ENCODE measurements around the gene RAB11A. TPM values are rescaled to one million over a fixed set of nuclear protein-coding genes. Genes with fewer than 3 reads are reported as not detected.

The RAB11A gene
- total RNA-seq, 2 experiments from 2014 or later = 130 to 197 TPM

GRCh38 chr15:65938604-65939003 is 69.3 kb downstream of the RAB11A start:
- no peaks in the 10 kb centered on the region for H3K36me3 ChIP-seq (ENCODE audit: insufficient read depth, low read length)
- no peak overlapping the region for H3K27ac ChIP-seq (ENCODE audit: low read depth, low read length, poor library complexity, severe bottlenecking)
- H2AFZ ChIP-seq (ENCODE audit: low read length) = no peak overlapping the region
- intact Hi-C loops (cut with micrococcal nuclease; ENCODE audit: unreplicated experiment) = no loop called here
- TF ChIP-seq EZH2phosphoT487 (IDR thresholded peaks at IDR 0.05; ENCODE audit: borderline replicate concordance, low read depth, low read length) = no peak
- TF ChIP-seq, protein P1, sequence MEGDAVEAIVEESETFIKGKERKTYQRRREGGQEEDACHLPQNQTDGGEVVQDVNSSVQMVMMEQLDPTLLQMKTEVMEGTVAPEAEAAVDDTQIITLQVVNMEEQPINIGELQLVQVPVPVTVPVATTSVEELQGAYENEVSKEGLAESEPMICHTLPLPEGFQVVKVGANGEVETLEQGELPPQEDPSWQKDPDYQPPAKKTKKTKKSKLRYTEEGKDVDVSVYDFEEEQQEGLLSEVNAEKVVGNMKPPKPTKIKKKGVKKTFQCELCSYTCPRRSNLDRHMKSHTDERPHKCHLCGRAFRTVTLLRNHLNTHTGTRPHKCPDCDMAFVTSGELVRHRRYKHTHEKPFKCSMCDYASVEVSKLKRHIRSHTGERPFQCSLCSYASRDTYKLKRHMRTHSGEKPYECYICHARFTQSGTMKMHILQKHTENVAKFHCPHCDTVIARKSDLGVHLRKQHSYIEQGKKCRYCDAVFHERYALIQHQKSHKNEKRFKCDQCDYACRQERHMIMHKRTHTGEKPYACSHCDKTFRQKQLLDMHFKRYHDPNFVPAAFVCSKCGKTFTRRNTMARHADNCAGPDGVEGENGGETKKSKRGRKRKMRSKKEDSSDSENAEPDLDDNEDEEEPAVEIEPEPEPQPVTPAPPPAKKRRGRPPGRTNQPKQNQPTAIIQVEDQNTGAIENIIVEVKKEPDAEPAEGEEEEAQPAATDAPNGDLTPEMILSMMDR (conservative IDR thresholded peaks at IDR 0.05; ENCODE audit: low read length) = no peak
- H3K9me2 ChIP-seq (ENCODE audit: insufficient read depth, low read length) = no peaks in the 10 kb centered on the region
- H3K79me2 ChIP-seq (ENCODE audit: insufficient read depth, low read depth, low read length) = no peaks in the 10 kb centered on the region
- H3K9me3 ChIP-seq (ENCODE audit: low read length) = no peaks in the 10 kb centered on the region
- CTCF ChIA-PET (ENCODE audit: unreplicated experiment) = no interaction called here
- POLR2A ChIA-PET = interaction anchor here (0.6 kb wide), 1 partner anchor 263 kb away, joined by 5 read pairs; no protein-coding TSS in a partner anchor
- H3K4me1 ChIP-seq (ENCODE audit: insufficient read depth, low read length, poor library complexity, severe bottlenecking) = no peaks in the 10 kb centered on the region
- no peaks in the 10 kb centered on the region for H4K20me1 ChIP-seq (ENCODE audit: insufficient read depth, low read length)
- DNase-seq (ENCODE audit: low spot score) = no peak
- BruUV-seq (replicated peaks) = no TSS peak
- H3K4me2 ChIP-seq (ENCODE audit: low read length) = no peak overlapping the region
- H3K4me3 ChIP-seq (ENCODE audit: low read depth, low read length, poor library complexity, severe bottlenecking) = no peak overlapping the region

DNA sequence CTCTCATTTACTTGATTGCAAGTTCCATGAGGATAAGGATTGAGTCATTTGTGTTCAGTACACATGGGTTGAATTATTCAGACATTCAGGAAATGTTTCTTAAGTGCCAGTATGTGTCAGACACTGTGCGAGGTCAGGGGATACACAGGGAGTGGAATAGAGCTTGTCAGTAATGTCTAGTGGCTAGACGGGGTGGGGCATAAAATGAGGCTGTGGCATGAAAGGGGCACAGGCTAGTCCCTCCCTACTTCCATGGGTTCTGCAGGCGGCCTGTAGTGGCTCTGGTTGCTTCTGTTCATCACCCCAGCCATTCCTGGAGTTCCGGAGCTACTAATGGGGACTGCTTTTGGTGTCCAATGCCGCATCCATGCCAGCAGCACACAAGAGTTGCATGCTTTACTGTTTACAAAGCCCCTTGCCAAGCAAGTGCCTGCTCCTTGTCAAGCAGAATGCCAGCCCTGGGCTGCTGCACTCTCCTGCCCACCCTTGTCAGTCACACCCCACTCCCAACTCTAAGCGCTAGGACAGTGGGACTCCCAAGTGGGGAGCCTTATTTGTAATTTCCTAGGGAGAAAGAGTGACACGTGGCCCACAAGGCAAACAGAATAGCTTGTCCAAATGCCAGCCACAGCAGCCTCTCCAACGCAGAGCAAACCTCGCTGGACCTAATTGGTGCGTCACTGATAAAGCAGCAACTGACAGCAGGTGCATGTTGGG is 70.8 kb downstream of the RAB11A start:
- CTCF ChIA-PET (ENCODE audit: unreplicated experiment) = no interaction called here
- no peak overlapping the region for H3K4me2 ChIP-seq (ENCODE audit: low read length)

DNA sequence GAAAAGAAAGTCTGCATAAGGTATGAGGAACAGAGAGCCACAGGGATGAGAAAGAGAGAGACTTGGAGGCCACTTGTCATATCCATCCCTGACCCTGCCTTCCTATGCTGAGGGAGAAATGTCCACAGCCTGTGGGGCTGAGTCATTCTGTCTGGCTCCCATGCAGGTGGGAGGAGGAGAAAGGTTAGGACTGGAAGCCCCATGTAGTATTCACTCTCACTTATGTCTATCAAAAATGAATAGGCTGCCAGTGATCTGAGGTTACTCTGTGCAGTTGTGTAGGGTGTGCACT is 71.3 kb downstream of the RAB11A start:
- CTCF ChIA-PET (ENCODE audit: unreplicated experiment) = no interaction called here
- TF ChIP-seq EZH2phosphoT487 (IDR thresholded peaks at IDR 0.05; ENCODE audit: borderline replicate concordance, low read depth, low read length) = no peak
- TF ChIP-seq, protein P1 (conservative IDR thresholded peaks at IDR 0.05; ENCODE audit: low read length) = no peak
- H3K36me3 ChIP-seq (ENCODE audit: insufficient read depth, low read length) = no peaks in the 10 kb centered on the region

More for the DNA sequence above, 70.8 kb downstream of the RAB11A start:
- no peak overlapping the region for H2AFZ ChIP-seq (ENCODE audit: low read length)
- intact Hi-C loops (cut with micrococcal nuclease; ENCODE audit: unreplicated experiment) = no loop called here
- no peaks in the 10 kb centered on the region for H3K79me2 ChIP-seq (ENCODE audit: insufficient read depth, low read depth, low read length)
- no TSS peak for BruUV-seq (replicated peaks)
- no peaks in the 10 kb centered on the region for H3K36me3 ChIP-seq (ENCODE audit: insufficient read depth, low read length)
- no peaks in the 10 kb centered on the region for H3K4me1 ChIP-seq (ENCODE audit: insufficient read depth, low read length, poor library complexity, severe bottlenecking)
- H3K27ac ChIP-seq (ENCODE audit: low read depth, low read length, poor library complexity, severe bottlenecking) = no peak overlapping the region
- no peak overlapping the region for H3K4me3 ChIP-seq (ENCODE audit: low read depth, low read length, poor library complexity, severe bottlenecking)
- no peaks in the 10 kb centered on the region for H3K9me3 ChIP-seq (ENCODE audit: low read length)
- H3K9me2 ChIP-seq (ENCODE audit: insufficient read depth, low read length) = no peaks in the 10 kb centered on the region
- H4K20me1 ChIP-seq (ENCODE audit: insufficient read depth, low read length) = no peaks in the 10 kb centered on the region
- DNase-seq (ENCODE audit: low spot score) = no peak
- POLR2A ChIA-PET = no interaction called here
- TF ChIP-seq, protein P1 (conservative IDR thresholded peaks at IDR 0.05; ENCODE audit: low read length) = no peak
- TF ChIP-seq EZH2phosphoT487 (IDR thresholded peaks at IDR 0.05; ENCODE audit: borderline replicate concordance, low read depth, low read length) = no peak

More for the DNA sequence above, 71.3 kb downstream of the RAB11A start:
- H3K79me2 ChIP-seq (ENCODE audit: insufficient read depth, low read depth, low read length) = no peaks in the 10 kb centered on the region
- no peak overlapping the region for H3K4me2 ChIP-seq (ENCODE audit: low read length)
- no peaks in the 10 kb centered on the region for H3K9me3 ChIP-seq (ENCODE audit: low read length)
- no peaks in the 10 kb centered on the region for H3K4me1 ChIP-seq (ENCODE audit: insufficient read depth, low read length, poor library complexity, severe bottlenecking)
- POLR2A ChIA-PET = no interaction called here
- no peak overlapping the region for H2AFZ ChIP-seq (ENCODE audit: low read length)
- H4K20me1 ChIP-seq (ENCODE audit: insufficient read depth, low read length) = no peaks in the 10 kb centered on the region
- DNase-seq (ENCODE audit: low spot score) = no peak
- H3K9me2 ChIP-seq (ENCODE audit: insufficient read depth, low read length) = no peaks in the 10 kb centered on the region
- H3K4me3 ChIP-seq (ENCODE audit: low read depth, low read length, poor library complexity, severe bottlenecking) = no peak overlapping the region
- no peak overlapping the region for H3K27ac ChIP-seq (ENCODE audit: low read depth, low read length, poor library complexity, severe bottlenecking)
- intact Hi-C loops (cut with micrococcal nuclease; ENCODE audit: unreplicated experiment) = no loop called here
- no TSS peak for BruUV-seq (replicated peaks)

All from OCI-LY7 (cell line).